SK-N-SH treated with all-trans-retinoic acid at 6 μM for 48 hours (cell line): ENCODE measurements around the gene TTC28.

ENCODE experiments used
- ARNTL ChIP-seq: fragments of 450-650 bp; formaldehyde crosslinking; IDR thresholded peaks from 2 replicates; pipeline ENCODE4 v1.5.0; 2020; ENCODE audit warnings: low read depth, mild to moderate bottlenecking, moderate library complexity, borderline replicate concordance
- CREB5 ChIP-seq: fragments of 250-450 bp; sonication (Bioruptor Pico); IDR thresholded peaks from 2 replicates; pipeline ENCODE4 v1.5.1; 2020; ENCODE audit warnings: low read depth, mild to moderate bottlenecking, moderate library complexity
- CSDC2 ChIP-seq: fragments of 250-450 bp; sonication (Bioruptor Pico); IDR thresholded peaks from 2 replicates; pipeline ENCODE4 v1.5.0; 2020; ENCODE audit warnings: mild to moderate bottlenecking, moderate library complexity
- CSRNP3 ChIP-seq: fragments of 250-450 bp; sonication (Bioruptor Pico); IDR thresholded peaks from 2 replicates; pipeline ENCODE4 v1.5.1; 2021; ENCODE audit warnings: mild to moderate bottlenecking, moderate library complexity
- GLIS3 ChIP-seq: fragments of 250-450 bp; sonication (Bioruptor Pico); IDR thresholded peaks from 2 replicates; pipeline ENCODE4 v1.5.0; 2020; ENCODE audit warnings: mild to moderate bottlenecking, moderate library complexity
- PPARA ChIP-seq: fragments of 250-450 bp; sonication (Bioruptor Pico); IDR thresholded peaks from 2 replicates; pipeline ENCODE4 v1.5.0; 2020; ENCODE audit warnings: mild to moderate bottlenecking, borderline replicate concordance
- SNAI2 ChIP-seq: fragments of 250-450 bp; sonication (Bioruptor Pico); IDR thresholded peaks from 2 replicates; pipeline ENCODE4 v1.5.0; 2020; ENCODE audit warnings: mild to moderate bottlenecking, moderate library complexity
- ZFP30 ChIP-seq: fragments of 450-650 bp; formaldehyde crosslinking; IDR thresholded peaks from 2 replicates; pipeline ENCODE4 v1.5.0; 2022; ENCODE audit warnings: mild to moderate bottlenecking, moderate library complexity
- ZNF70 ChIP-seq: fragments of 450-650 bp; formaldehyde crosslinking; IDR thresholded peaks from 2 replicates; pipeline ENCODE4 v1.5.0; 2020; ENCODE audit warnings: mild to moderate bottlenecking, moderate library complexity

- TF ChIP-seq CREB5 (CRISPR knock-in tag) (no peak), ARNTL (CRISPR knock-in tag) (no peak), CSDC2 (no peak), CSRNP3 (CRISPR knock-in tag) (no peak), ZFP30 (CRISPR knock-in tag) (no peak), ZNF70 (CRISPR knock-in tag) (no peak), GLIS3 (CRISPR knock-in tag) (no peak), PPARA (CRISPR knock-in tag) (no peak), SNAI2 (CRISPR knock-in tag) (no peak)
These were observed 140.7 kb downstream of the TTC28 start for GRCh38 chr22:28538922-28539321.
